H1 (cell line): Measurements from ENCODE around the gene ZDHHC5. TPM values are rescaled to one million over a fixed set of nuclear protein-coding genes. Genes with fewer than 3 reads are reported as not detected.

Source experiments
- CHD1 ChIP-seq: IDR thresholded peaks from 2 replicates; pipeline ENCODE4 v1.6.1; 2012; ENCODE audit warnings: low read depth, low read length, improper control_type of control experiment
- CTBP2 ChIP-seq: IDR thresholded peaks from 2 replicates; pipeline ENCODE4 v1.7.0; 2011; ENCODE audit warnings: borderline replicate concordance, mild to moderate bottlenecking, moderate library complexity, mixed read lengths, low read length; ENCODE audit not compliant: insufficient read depth, insufficient read length
- E2F6 ChIP-seq: IDR thresholded peaks from 2 replicates; pipeline ENCODE4 v1.6.1; 2012; ENCODE audit warnings: inconsistent platforms
- GTF2F1 ChIP-seq: IDR thresholded peaks from 2 replicates; pipeline ENCODE4 v1.6.1; 2012; ENCODE audit warnings: low read depth, low read length, improper control_type of control experiment, borderline replicate concordance
- JUND ChIP-seq: IDR thresholded peaks from 2 replicates; pipeline ENCODE4 v1.6.1; 2011; ENCODE audit warnings: mild to moderate bottlenecking, improper control_type of control experiment, low read length
- NRF1 ChIP-seq: IDR thresholded peaks from 2 replicates; pipeline ENCODE4 v1.6.1; 2011; ENCODE audit warnings: mild to moderate bottlenecking, low read depth, low read length, improper control_type of control experiment
- PHF8 ChIP-seq: fragments of 200-600 bp; sonication (generic); conservative IDR thresholded peaks from 2 replicates; pipeline ENCODE4 v1.7.1; 2012; ENCODE audit warnings: low read depth, mild to moderate bottlenecking, inconsistent platforms, low read length, moderate library complexity
- POU5F1 ChIP-seq: IDR thresholded peaks from 2 replicates; pipeline ENCODE4 v1.6.1; 2011; ENCODE audit warnings: low read depth, mild to moderate bottlenecking, low read length, moderate library complexity
- RFX5 ChIP-seq: IDR thresholded peaks from 2 replicates; pipeline ENCODE4 v1.6.1; 2011; ENCODE audit warnings: low read depth, low read length, improper control_type of control experiment, borderline replicate concordance
- RNF2 ChIP-seq: fragments of 200-900, 300-1000 bp; sonication (generic); IDR thresholded peaks from 2 replicates; pipeline ENCODE4 v1.7.1; 2016; ENCODE audit warnings: borderline replicate concordance, low read depth, mild to moderate bottlenecking, antibody characterized with exemption, low read length; ENCODE audit not compliant: poor library complexity, severe bottlenecking; ENCODE audit errors: missing control alignments
- SAP30 ChIP-seq: fragments of 300-600 bp; sonication (generic); IDR thresholded peaks from 2 replicates; pipeline ENCODE4 v1.7.1; 2012; ENCODE audit warnings: low read length, moderate library complexity, mild to moderate bottlenecking, inconsistent platforms; ENCODE audit not compliant: insufficient read depth, insufficient replicate concordance
- SIRT6 ChIP-seq: IDR thresholded peaks from one replicate; pipeline ENCODE4 v1.7.1; 2012; ENCODE audit warnings: low read length, inconsistent platforms
- polyA plus RNA-seq, 7 experiments: library from polyadenylated mRNA; depleted of rRNA in 3 of 7; stranded (reverse) in 5 of 7; unstranded in 2 of 7; fragments of >200 nt in 5 of 7; fragments of 200-250 nt in 2 of 7; gene quantifications; 1 replicate in 5 of 7; 2 replicates in 1 of 7; 4 replicates in 1 of 7; pipeline versions ENCODE4 v1.2.1 to v1.2.3, GENCODE V29; 2011 to 2013; ENCODE audit warnings: missing spikeins in 2 of 7, mixed read lengths in 2 of 7
- total RNA-seq: library from RNA; stranded (reverse); fragmentation: NEBNext Ultra II Directional; extraction: Animal tissue kit (Norgen Biotek cat#: 25700); gene quantifications from 2 replicates; pipeline ENCODE4 v1.2.1, GENCODE V29; 2021
- TF ChIP-seq, protein P1 (sequence below): IDR thresholded peaks from 2 replicates; pipeline ENCODE4 v1.6.1; 2012; ENCODE audit warnings: low read length, inconsistent platforms
- TF ChIP-seq, protein P2 (sequence below), 3 experiments: IDR thresholded peaks; 1 replicate in 2 of 3; 2 replicates in 1 of 3; pipeline versions ENCODE4 v1.5.1 to v1.6.1; 2011; ENCODE audit warnings: low read length in 3 of 3, mild to moderate bottlenecking in 3 of 3, inconsistent platforms in 2 of 3, low read depth in 1 of 3, moderate library complexity in 1 of 3; ENCODE audit not compliant: insufficient read depth in 1 of 3; ENCODE audit errors: control extremely low read depth in 1 of 3
- TF ChIP-seq, protein P3 (sequence below): IDR thresholded peaks from 2 replicates; pipeline ENCODE4 v1.6.1; 2011; ENCODE audit warnings: low read length, improper control_type of control experiment
- TF ChIP-seq, protein P4 (sequence below): IDR thresholded peaks from 2 replicates; pipeline ENCODE4 v1.6.1; 2012; ENCODE audit warnings: inconsistent platforms

The ZDHHC5 gene
- total and polyA plus RNA-seq, 2 of the 8 experiments (the other 6 are each of a cell fraction or from before 2014, with no cell fraction given) = 40.0 to 56.3 TPM

GRCh38 chr11:57667736-57668433 is at the start of gene ZDHHC5 (continued):
- TF ChIP-seq, protein P1, sequence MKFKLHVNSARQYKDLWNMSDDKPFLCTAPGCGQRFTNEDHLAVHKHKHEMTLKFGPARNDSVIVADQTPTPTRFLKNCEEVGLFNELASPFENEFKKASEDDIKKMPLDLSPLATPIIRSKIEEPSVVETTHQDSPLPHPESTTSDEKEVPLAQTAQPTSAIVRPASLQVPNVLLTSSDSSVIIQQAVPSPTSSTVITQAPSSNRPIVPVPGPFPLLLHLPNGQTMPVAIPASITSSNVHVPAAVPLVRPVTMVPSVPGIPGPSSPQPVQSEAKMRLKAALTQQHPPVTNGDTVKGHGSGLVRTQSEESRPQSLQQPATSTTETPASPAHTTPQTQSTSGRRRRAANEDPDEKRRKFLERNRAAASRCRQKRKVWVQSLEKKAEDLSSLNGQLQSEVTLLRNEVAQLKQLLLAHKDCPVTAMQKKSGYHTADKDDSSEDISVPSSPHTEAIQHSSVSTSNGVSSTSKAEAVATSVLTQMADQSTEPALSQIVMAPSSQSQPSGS = no peak
- TF ChIP-seq PHF8 = peak; percentile 91
- TF ChIP-seq NRF1 = 0 out of 2 replicates have a peak, but pooled peaks have one; percentile 15
- TF ChIP-seq CHD1 = no peak
- no peak for TF ChIP-seq SIRT6
- no peak for TF ChIP-seq JUND
- no peak for TF ChIP-seq POU5F1
- TF ChIP-seq E2F6 = peak; percentile 53; the same call in 1 of the 2 replicates
- TF ChIP-seq, protein P2, sequence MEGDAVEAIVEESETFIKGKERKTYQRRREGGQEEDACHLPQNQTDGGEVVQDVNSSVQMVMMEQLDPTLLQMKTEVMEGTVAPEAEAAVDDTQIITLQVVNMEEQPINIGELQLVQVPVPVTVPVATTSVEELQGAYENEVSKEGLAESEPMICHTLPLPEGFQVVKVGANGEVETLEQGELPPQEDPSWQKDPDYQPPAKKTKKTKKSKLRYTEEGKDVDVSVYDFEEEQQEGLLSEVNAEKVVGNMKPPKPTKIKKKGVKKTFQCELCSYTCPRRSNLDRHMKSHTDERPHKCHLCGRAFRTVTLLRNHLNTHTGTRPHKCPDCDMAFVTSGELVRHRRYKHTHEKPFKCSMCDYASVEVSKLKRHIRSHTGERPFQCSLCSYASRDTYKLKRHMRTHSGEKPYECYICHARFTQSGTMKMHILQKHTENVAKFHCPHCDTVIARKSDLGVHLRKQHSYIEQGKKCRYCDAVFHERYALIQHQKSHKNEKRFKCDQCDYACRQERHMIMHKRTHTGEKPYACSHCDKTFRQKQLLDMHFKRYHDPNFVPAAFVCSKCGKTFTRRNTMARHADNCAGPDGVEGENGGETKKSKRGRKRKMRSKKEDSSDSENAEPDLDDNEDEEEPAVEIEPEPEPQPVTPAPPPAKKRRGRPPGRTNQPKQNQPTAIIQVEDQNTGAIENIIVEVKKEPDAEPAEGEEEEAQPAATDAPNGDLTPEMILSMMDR (IDR thresholded peaks at IDR 0.05; ENCODE audit: control extremely low read depth in 1 of 3, insufficient read depth in 1 of 3, low read depth in 1 of 3, low read length in 3 of 3) = peak; percentile 14 to 46 (median 37); a peak in 2 of 4 replicates
- no peak for TF ChIP-seq SAP30
- TF ChIP-seq RFX5 = no peak
- TF ChIP-seq GTF2F1 = peak; percentile 80; the same call in 1 of the 2 replicates
- TF ChIP-seq RNF2 = no peak
- TF ChIP-seq CTBP2 = no peak
- TF ChIP-seq, protein P3, sequence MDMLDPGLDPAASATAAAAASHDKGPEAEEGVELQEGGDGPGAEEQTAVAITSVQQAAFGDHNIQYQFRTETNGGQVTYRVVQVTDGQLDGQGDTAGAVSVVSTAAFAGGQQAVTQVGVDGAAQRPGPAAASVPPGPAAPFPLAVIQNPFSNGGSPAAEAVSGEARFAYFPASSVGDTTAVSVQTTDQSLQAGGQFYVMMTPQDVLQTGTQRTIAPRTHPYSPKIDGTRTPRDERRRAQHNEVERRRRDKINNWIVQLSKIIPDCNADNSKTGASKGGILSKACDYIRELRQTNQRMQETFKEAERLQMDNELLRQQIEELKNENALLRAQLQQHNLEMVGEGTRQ = no peak
- TF ChIP-seq, protein P4, sequence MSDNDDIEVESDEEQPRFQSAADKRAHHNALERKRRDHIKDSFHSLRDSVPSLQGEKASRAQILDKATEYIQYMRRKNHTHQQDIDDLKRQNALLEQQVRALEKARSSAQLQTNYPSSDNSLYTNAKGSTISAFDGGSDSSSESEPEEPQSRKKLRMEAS = peak; percentile 76
